Activated CD8-positive, alpha-beta T cell treated with anti-CD3 and anti-CD28 coated beads for 36 hours (primary cell): ENCODE measurements around the gene MISP3. TPM values are rescaled to one million over a fixed set of nuclear protein-coding genes. Genes with fewer than 3 reads are reported as not detected.

Experiments
- ATAC-seq: fragments of 200-7000 bp; cut with Tn5 transposase; one replicate; pipeline ENCODE4 v1.10.0; 2021; ENCODE audit warnings: mild to moderate bottlenecking, moderate library complexity
- CTCF ChIA-PET: fragments of 350-600 bp; sonication (Branson Sonifier 250); formaldehyde crosslinking; loops from one replicate; lab custom pipeline; 2021; ENCODE audit warnings: antibody characterized with exemption; lab: Charles Lee
- POLR2A ChIA-PET: fragments of 350-600 bp; sonication (Branson Sonifier 250); formaldehyde crosslinking; loops from one replicate; lab custom pipeline; 2021; ENCODE audit warnings: antibody characterized with exemption; lab: Charles Lee
- DNase-seq: peaks from one replicate; pipeline ENCODE4 v3.0.0-alpha.2; 2020
- H3K27ac Mint-ChIP-seq: one replicate; pipeline ENCODE4 v1.8.0; 2021; ENCODE audit warnings: mild to moderate bottlenecking, mixed read lengths
- H3K27me3 Mint-ChIP-seq: one replicate; pipeline ENCODE4 v1.8.0; 2021; ENCODE audit warnings: mixed read lengths
- H3K36me3 Mint-ChIP-seq: one replicate; pipeline ENCODE4 v1.8.0; 2021; ENCODE audit warnings: low read depth, mixed read lengths
- H3K4me1 Mint-ChIP-seq: one replicate; pipeline ENCODE4 v1.8.0; 2021; ENCODE audit warnings: low read depth, mixed read lengths
- H3K4me3 Mint-ChIP-seq: one replicate; pipeline ENCODE4 v1.8.0; 2021; ENCODE audit warnings: mild to moderate bottlenecking, moderate library complexity, mixed read lengths
- H3K9me3 Mint-ChIP-seq: one replicate; pipeline ENCODE4 v1.8.0; 2021; ENCODE audit warnings: mixed read lengths
- intact Hi-C: fragments of 100-400 bp; cut with micrococcal nuclease; formaldehyde crosslinking; loops from one replicate; pipeline ENCODE4 v1.10.0; 2022
- total RNA-seq, 2 experiments: library from RNA; stranded (reverse); gene quantifications; one replicate each; pipeline ENCODE4 v1.2.3, GENCODE V29; 2021
- TF ChIP-seq, protein P1 (sequence below): fragments of 200-600 bp; IDR thresholded peaks from one replicate; pipeline ENCODE4 v1.8.0; 2022; ENCODE audit warnings: antibody characterized with exemption, mild to moderate bottlenecking

The MISP3 gene
- total RNA-seq, 2 experiments from 2014 or later, result 1.4 to 1.5 TPM

DNA sequence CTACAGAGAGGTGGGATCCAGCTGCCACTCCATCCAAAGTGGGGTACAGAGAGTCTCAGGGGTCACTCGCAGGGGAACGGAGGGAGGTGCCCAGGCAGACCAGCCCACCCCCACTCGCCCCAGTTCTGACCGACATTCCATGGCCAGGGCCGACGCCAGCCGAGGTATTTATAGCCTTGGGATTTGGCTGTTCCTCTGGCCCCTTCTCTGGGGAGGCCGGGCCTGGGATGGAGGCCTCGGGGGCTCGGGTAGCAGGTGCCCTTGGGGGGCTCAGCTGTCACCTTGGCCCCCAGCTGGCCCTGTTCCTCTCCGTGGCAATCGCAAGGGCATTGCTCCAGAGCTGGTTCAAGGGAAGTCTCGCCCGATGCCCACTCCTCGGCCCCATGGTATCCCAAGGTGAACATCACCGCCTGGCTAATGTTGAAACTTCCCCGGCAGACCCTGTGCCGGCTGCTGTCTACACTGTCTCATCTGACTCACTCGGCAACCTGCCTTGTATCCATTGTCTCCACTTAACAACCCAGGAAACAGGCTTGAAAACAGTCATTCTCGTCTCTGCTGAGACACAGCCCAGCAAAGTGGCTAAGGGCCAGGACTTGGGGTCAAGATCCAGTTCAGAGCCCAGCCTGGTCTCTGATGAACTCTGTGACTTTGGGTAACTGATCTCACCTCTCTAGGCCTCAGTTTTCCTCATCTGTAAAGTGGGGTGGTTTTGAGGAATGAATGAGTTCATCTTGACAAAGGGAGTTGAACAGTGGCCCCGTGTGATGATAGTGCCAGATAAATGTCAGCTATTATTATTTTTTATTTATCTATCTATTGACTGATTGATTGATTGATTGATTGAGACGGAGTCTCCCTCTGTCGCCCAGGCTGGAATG lies 35.2 kb downstream of the MISP3 start:
- H3K27me3 Mint-ChIP-seq, result no peaks in the 10 kb centered on the region
- ChIA-PET POLR2A (no interaction called here), CTCF (no interaction called here)
- no peaks in the 10 kb centered on the region for H3K9me3 Mint-ChIP-seq
- no peak overlapping the region for H3K4me3 Mint-ChIP-seq
- ATAC-seq (no peak), DNase-seq (no peak)
- intact Hi-C loops, result no loop called here
- no peak overlapping the region for H3K27ac Mint-ChIP-seq
- H3K36me3 Mint-ChIP-seq, result no peaks in the 10 kb centered on the region
- TF ChIP-seq, protein P1, sequence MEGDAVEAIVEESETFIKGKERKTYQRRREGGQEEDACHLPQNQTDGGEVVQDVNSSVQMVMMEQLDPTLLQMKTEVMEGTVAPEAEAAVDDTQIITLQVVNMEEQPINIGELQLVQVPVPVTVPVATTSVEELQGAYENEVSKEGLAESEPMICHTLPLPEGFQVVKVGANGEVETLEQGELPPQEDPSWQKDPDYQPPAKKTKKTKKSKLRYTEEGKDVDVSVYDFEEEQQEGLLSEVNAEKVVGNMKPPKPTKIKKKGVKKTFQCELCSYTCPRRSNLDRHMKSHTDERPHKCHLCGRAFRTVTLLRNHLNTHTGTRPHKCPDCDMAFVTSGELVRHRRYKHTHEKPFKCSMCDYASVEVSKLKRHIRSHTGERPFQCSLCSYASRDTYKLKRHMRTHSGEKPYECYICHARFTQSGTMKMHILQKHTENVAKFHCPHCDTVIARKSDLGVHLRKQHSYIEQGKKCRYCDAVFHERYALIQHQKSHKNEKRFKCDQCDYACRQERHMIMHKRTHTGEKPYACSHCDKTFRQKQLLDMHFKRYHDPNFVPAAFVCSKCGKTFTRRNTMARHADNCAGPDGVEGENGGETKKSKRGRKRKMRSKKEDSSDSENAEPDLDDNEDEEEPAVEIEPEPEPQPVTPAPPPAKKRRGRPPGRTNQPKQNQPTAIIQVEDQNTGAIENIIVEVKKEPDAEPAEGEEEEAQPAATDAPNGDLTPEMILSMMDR, result no peak
- H3K4me1 Mint-ChIP-seq, result peaks cover 15% of the 10 kb centered on the region

DNA sequence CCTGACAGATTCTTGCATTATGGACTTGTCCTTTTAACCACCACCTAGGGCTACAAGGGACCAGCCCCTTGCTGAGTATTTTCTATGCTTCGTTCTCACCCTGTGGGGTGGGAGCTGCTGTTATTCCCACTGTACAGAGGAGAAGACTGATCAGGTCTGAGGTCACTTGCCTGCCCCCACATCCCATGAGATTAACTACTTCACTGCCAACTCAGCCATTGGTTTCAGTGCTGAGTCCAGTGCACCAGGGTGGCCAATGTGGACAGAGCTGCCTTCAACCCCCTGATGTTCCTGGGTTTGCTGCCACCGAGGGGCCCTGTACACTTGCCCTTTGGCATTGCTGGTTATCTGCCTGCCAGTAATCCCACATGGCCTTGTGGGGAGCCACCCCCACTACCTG lies 38.1 kb downstream of the MISP3 start:
- ChIA-PET CTCF (interaction anchor here (1.0 to 1.3 kb wide), 2 partner anchors 26 to 237 kb away, joined by 3 to 5 read pairs; partner anchors contain the start of gene ASF1B), POLR2A (no interaction called here)
- DNase-seq (no peak), ATAC-seq (no peak)
- Mint-ChIP-seq H3K9me3 (no peaks in the 10 kb centered on the region), H3K27ac (peak overlapping the region; percentile 23), H3K27me3 (no peaks in the 10 kb centered on the region), H3K4me1 (peaks cover 36% of the 10 kb centered on the region), H3K4me3 (no peak overlapping the region), H3K36me3 (no peaks in the 10 kb centered on the region)
- TF ChIP-seq, protein P1, result no peak
- intact Hi-C loops, result no loop called here

DNA sequence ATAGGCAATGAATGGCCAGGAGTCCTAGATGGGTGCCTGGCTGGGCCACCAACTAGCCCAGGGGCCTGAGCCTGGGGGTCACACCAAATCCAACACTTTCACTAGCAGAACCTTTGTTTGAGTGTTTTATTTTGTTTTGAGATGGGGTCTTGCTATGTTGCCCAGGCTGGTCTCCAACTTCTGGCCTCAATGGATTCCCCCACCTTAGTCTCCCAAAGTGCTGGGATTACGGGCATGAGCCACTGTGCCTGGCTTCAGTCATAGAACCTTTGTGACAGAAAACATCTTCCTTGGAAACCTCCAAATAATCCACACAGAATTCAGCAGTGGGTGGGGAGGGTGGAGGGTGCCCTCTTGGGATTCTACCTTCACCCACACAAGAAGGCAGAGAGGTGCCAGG lies 38.9 kb downstream of the MISP3 start:
- Mint-ChIP-seq H3K9me3 (no peaks in the 10 kb centered on the region), H3K36me3 (no peaks in the 10 kb centered on the region), H3K27ac (no peak overlapping the region), H3K27me3 (no peaks in the 10 kb centered on the region), H3K4me3 (no peak overlapping the region), H3K4me1 (peaks cover 44% of the 10 kb centered on the region)
- intact Hi-C loops, result no loop called here
- POLR2A ChIA-PET, result interaction anchor here (1.1 kb wide), 1 partner anchor 18 kb away, joined by 3 read pairs; no protein-coding TSS in a partner anchor
- CTCF ChIA-PET, result interaction anchor here (1.3 kb wide), 1 partner anchor 237 kb away, joined by 3 read pairs; no protein-coding TSS in a partner anchor
- DNase-seq (no peak), ATAC-seq (no peak)
- TF ChIP-seq, protein P1, result no peak

DNA sequence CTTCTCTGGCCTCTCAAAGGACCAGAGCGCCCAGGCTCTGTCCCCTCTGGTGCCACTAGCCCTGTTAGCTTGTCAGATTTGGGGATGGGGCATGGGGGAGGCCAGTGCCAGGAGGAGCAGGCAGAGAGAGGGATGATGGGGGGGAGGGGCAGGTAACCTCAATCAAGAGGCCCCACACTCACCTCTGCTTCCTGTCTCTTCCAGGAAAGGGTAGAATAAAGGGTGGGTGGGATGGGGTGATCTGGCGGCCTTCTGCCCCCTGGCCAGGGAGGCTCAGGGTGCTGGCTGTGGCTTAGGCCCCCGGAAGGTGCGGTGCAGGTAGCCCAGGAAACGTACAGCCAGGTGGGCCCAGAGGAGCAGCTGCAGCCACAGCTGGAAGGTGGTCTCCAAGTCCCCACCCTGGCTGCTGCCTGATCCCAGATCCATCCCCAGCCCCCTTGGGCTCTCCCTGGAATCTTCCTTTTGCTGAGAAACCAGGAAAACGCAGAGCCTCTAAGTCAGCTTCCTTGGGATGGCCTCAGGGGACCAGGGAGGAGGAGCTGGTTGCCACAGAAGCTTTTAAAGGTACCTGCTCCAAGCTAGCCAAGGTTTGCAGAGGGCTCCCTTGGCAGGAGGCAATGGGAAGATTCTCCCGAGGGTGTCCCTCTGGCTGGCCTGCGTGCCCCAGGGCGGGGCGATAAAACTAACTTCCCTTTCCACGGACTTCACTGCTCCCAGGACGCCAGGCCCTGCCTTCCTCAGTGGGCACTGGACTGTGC lies 39.6 kb downstream of the MISP3 start:
- POLR2A ChIA-PET, result interaction anchor here (1.1 kb wide), 2 partner anchors 19 to 21 kb away, joined by 3 to 6 read pairs; no protein-coding TSS in a partner anchor
- intact Hi-C loops, result no loop called here
- DNase-seq, result no peak
- Mint-ChIP-seq H3K27me3 (no peaks in the 10 kb centered on the region), H3K27ac (peak overlapping the region; percentile 34), H3K4me1 (peaks cover 49% of the 10 kb centered on the region), H3K4me3 (no peak overlapping the region), H3K36me3 (no peaks in the 10 kb centered on the region), H3K9me3 (no peaks in the 10 kb centered on the region)
- CTCF ChIA-PET, result interaction anchor here (4.2 kb wide), 1 partner anchor 19 kb away, joined by 29 read pairs; no protein-coding TSS in a partner anchor
- TF ChIP-seq, protein P1, result no peak
- no peak for ATAC-seq
